Stomach (tissue), 9 donors: ENCODE results near the gene TUBGCP5. TPM values are rescaled to one million over a fixed set of nuclear protein-coding genes. Genes with fewer than 3 reads are reported as not detected.
A peak's percentile ranks its signal among the peaks of the same experiment; 100 is the strongest.
"Not testable (repeated sequence)": the region's sequence is repeated elsewhere in the genome, so short reads cannot be mapped to it uniquely, and the experiment has no call there.

Experiments
- DNase-seq, 2 donors: peaks; one replicate each; pipeline versions ENCODE4 v3.0.0 to v3.0.0-alpha.2; 2013 to 2019
- H3K27ac ChIP-seq, 5 donors: fragments of 200-600 bp in 4 of 5; sonication (generic) in 4 of 5; one replicate each; pipeline ENCODE4 v1.5.1; 2013 to 2019; ENCODE audit warnings: mild to moderate bottlenecking in 1 of 5, moderate library complexity in 1 of 5
- H3K27me3 ChIP-seq, 3 donors: fragments of 200-600 bp; sonication (generic); one replicate each; pipeline ENCODE4 v1.5.1; 2017 to 2019; ENCODE audit warnings: mixed run types in 1 of 3
- H3K36me3 ChIP-seq, 4 donors: fragments of 200-600 bp; sonication (generic); 1 replicate in 3 of 4; 2 replicates in 1 of 4; pipeline ENCODE4 v1.5.1; 2016 to 2019
- H3K4me1 ChIP-seq, 4 donors: fragments of 200-600 bp; sonication (generic); one replicate each; pipeline ENCODE4 v1.5.1; 2016 to 2019
- H3K4me3 ChIP-seq, 4 donors: fragments of 200-600 bp; sonication (generic) in 3 of 4; one replicate each; pipeline ENCODE4 v1.5.1; 2016 to 2019; ENCODE audit warnings: mild to moderate bottlenecking in 1 of 4
- H3K9me3 ChIP-seq, 4 donors: fragments of 200-600 bp; sonication (generic); one replicate each; pipeline ENCODE4 v1.5.1; 2016 to 2019
- EP300 ChIP-seq: sonication (generic); formaldehyde crosslinking; IDR thresholded peaks from one replicate; pipeline ENCODE4 v1.6.1; 2017; ENCODE audit warnings: antibody characterized with exemption
- POLR2A ChIP-seq, 4 donors: fragments of 450-650 bp; IDR thresholded peaks; one replicate each; pipeline ENCODE4 v1.6.1; 2016; ENCODE audit warnings: antibody characterized with exemption in 4 of 4, control low read depth in 2 of 4, mild to moderate bottlenecking in 1 of 4, moderate library complexity in 1 of 4
- POLR2AphosphoS5 ChIP-seq, 3 donors: sonication (generic); formaldehyde crosslinking; IDR thresholded peaks; one replicate each; pipeline ENCODE4 v1.6.1; 2016; ENCODE audit warnings: antibody characterized with exemption in 3 of 3
- WGBS, 5 donors: extraction: QIAGEN DNeasy Blood & Tissue Kit in 3 of 5; methylation state at CpG; one replicate each; pipeline versions ENCODE4 v1.1.5 to v1.1.7; 2013 to 2018; 5-methylcytosine and 5-hydroxymethylcytosine counted together
- intact Hi-C: fragments of 100-400 bp; cut with DNase I; formaldehyde crosslinking; loops from one replicate; pipeline ENCODE4 v1.15.1; 2023; ENCODE audit warnings: low total_unique reads
- polyA plus RNA-seq, 3 donors: library from polyadenylated mRNA; stranded (reverse); fragments of 200-250 nt; gene quantifications; one replicate each; pipeline ENCODE4 v1.2.3, GENCODE V29; 2013
- total RNA-seq, 5 donors: library from RNA; depleted of rRNA; stranded (reverse); fragments of >200 nt; gene quantifications; one replicate each; pipeline versions ENCODE4 v1.1.0 to v1.2.3, GENCODE V29; 2014 to 2016
- TF ChIP-seq, protein P1 (sequence below), 7 experiments: fragments of 450-650 bp in 4 of 7; fragments of 200-600 bp in 3 of 7; sonication (generic) in 3 of 7; IDR thresholded peaks; one replicate each; pipeline ENCODE4 v1.5.1; 2016 to 2019; ENCODE audit warnings: antibody characterized with exemption in 7 of 7, control low read depth in 2 of 7, mild to moderate bottlenecking in 1 of 7
- donor health status: healthy with polysubstance abuse.
- donor health status: Bipolar disorder and iron deficiency.
- donor health status: healthy.

The TUBGCP5 gene
- total and polyA plus RNA-seq, 8 donors: 4.1 to 44.2 (median 9.9) TPM

DNA sequence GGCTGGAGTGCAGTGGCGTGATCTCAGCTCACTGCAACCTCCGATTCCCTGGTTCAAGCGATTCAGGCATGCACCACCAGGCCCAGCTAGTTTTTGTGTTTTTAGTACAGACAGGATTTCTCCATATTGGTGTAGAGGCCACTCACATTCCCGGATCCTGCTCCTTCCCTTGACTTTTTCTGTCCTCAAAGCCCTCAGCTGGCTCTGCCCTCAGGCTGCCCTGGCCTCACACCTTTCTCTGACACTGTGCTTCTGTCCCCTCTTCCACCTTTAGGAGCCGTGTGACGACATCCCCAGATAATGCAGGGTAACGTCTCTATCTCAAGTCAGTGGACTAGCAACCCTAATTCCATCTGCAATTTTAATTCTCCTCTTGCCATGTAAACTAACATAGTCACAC is 50.6 kb downstream of the TUBGCP5 start:
- Histone ChIP-seq H3K9me3 (no peaks in the 10 kb centered on the region), H3K4me1 (peaks cover 0 to 12% (median 0%) of the 10 kb centered on the region in 4 donors), H3K4me3 (no peak overlapping the region), H3K27me3 (no peaks in the 10 kb centered on the region), H3K27ac (peak overlapping the region in 2 of 5 donors; percentile 17 to 22), H3K36me3 (peaks cover 0 to 14% (median 9%) of the 10 kb centered on the region in 4 donors)
- intact Hi-C loops: no loop called here
- no peak for DNase-seq
- TF ChIP-seq, protein P1, sequence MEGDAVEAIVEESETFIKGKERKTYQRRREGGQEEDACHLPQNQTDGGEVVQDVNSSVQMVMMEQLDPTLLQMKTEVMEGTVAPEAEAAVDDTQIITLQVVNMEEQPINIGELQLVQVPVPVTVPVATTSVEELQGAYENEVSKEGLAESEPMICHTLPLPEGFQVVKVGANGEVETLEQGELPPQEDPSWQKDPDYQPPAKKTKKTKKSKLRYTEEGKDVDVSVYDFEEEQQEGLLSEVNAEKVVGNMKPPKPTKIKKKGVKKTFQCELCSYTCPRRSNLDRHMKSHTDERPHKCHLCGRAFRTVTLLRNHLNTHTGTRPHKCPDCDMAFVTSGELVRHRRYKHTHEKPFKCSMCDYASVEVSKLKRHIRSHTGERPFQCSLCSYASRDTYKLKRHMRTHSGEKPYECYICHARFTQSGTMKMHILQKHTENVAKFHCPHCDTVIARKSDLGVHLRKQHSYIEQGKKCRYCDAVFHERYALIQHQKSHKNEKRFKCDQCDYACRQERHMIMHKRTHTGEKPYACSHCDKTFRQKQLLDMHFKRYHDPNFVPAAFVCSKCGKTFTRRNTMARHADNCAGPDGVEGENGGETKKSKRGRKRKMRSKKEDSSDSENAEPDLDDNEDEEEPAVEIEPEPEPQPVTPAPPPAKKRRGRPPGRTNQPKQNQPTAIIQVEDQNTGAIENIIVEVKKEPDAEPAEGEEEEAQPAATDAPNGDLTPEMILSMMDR (IDR thresholded peaks at IDR 0.05): no peak
- TF ChIP-seq POLR2A (IDR thresholded peaks at IDR 0.05) (no peak), POLR2AphosphoS5 (IDR thresholded peaks at IDR 0.05) (no peak), EP300 (no peak)
- WGBS, 5 donors: 79 to 92% (median 85%) methylated on average over 7 of the region's 7 CpGs

DNA sequence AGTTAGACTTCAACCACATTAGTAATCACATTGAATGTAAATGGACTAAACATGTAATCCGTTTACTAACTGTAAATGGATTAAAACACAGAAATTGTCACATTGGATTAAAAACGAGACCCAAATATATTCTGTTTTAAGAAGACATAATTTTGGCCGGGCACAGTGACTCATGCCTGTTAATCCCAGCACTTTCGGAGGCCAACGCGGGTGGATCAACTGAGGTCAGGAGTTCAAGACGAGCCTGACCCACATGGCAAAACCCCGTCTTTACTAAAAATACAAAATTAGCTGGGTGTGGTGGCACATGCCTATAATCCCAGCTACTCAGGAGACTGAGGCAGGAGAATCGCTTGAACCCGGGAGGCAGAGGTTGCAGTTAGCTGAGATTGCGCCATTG is 57.4 kb downstream of the TUBGCP5 start:
- H3K4me1 ChIP-seq: peaks cover 7 to 31% (median 22%) of the 10 kb centered on the region in 4 donors
- H3K27me3 ChIP-seq, H3K27ac ChIP-seq, H3K36me3 ChIP-seq, H3K9me3 ChIP-seq, intact Hi-C loops, DNase-seq, H3K4me3 ChIP-seq: not testable (repeated sequence)
- 79 to 86% (median 81%) methylated on average over 11 of the region's 11 CpGs for WGBS, 5 donors

DNA sequence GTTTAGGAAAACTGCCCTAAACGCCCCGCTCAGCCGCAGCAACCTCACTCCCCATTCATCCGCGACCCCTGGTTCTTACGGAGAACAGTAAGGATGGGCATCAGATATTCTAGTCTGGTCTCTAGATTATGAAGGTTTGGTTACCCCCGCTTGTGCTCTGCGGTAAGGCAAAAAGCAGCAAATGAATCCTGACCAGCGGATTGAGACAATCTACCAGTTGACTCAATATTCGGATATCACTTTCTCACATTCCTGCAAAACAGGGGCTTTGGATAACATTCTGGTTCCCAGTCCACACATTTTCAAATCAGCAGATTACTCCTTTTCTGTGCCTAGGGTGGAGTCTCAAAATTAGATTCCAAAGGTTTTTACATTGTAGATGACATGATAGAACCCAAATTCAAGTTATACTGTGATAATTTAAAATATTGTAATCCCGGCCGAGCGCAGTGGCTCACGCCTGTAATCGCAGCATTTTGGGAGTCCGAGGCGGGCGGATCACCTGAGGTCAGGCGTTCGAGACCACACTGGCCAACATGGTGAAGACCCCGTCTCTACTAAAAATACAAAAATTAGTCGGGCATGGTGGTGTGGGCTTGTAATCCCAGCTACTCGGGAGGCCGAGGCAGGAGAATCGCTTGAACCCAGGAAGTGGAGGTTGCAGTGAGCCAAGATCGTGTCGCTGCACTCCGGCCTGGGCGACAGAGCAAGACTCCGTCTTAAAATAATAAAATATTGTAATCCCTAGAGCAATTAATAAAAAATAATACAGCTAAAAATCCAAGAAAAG is 58.1 kb downstream of the TUBGCP5 start:
- TF ChIP-seq, protein P1 (IDR thresholded peaks at IDR 0.05): no peak
- no peak for TF ChIP-seq POLR2AphosphoS5 (IDR thresholded peaks at IDR 0.05)
- TF ChIP-seq EP300: no peak
- Histone ChIP-seq H3K27me3 (no peaks in the 10 kb centered on the region), H3K9me3 (no peaks in the 10 kb centered on the region), H3K27ac (peak overlapping the region; percentile 88 to 97 (median 93)), H3K4me1 (peaks cover 7 to 38% (median 25%) of the 10 kb centered on the region in 4 donors), H3K36me3 (no peaks in the 10 kb centered on the region), H3K4me3 (peak overlapping the region; percentile 61 to 94 (median 82))
- DNase-seq: no peak
- intact Hi-C loops: no loop called here
- 63 to 73% (median 66%) methylated on average over 29 to 30 of the region's 30 CpGs for WGBS, 5 donors

DNA sequence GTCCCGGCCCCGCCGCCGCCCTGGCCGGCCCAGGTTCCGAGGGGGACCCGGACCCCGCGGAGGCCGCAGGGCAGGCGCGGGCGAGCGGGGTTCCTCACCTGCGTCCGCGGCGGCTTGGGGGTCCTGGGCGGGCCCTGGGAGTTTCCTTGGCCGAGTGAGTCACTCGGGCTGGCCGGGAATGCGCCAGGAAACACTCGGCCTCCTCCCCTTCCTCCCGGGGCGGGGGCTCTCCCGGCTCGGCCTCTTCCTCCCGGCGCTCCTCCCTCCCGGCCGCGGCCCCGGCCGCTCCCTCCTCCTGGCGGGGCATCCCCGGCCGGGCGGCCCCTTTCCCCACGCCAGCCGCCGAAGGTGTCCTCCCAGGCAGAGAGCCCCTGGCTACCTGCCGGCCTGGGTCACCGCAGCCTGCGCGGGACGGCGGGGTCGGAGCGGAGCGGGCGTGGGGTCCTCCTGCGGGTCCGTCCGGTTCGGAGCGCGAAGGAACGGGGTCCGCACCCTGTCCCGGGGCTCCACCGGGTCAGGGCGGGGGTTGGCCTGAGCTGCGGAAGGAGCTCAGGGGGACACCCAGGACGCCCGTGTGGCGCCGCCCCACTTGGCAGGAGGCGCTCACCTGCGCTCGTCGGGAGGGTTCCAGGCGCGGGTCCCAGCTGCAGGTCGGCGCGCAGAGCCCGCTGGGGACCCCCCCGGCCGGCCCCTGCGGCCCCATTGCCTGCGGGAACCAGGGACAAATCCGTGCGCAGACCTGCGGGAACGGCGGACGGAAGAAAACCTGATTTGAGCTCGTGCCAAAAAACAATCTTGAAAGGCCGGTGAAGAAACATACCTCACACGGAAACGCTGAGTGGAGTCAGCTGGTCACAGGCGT is 58.9 kb downstream of the TUBGCP5 start, which contains the start of gene CYFIP1:
Gene CYFIP1, minus strand, starts transcription at position 180 of the 862 bp plus-strand sequence. CDS start 33,083 bp downstream, outside the sequence.
- 1% methylated on average over 35 to 92 of the region's 93 CpGs for WGBS, 5 donors
- DNase-seq: peak; percentile 87 to 96
- H3K36me3 ChIP-seq: no peaks in the 10 kb centered on the region
- H3K9me3 ChIP-seq: no peaks in the 10 kb centered on the region
- peak in 2 of 3 donors; percentile 40 to 83 for TF ChIP-seq POLR2AphosphoS5 (IDR thresholded peaks at IDR 0.05)
- no peak for TF ChIP-seq EP300
- TF ChIP-seq POLR2A (IDR thresholded peaks at IDR 0.05): no peak
- peak within 1 kb of the TSS; percentile 61 to 94 (median 82) for H3K4me3 ChIP-seq
- peak within 1 kb of the TSS; percentile 88 to 97 (median 93) for H3K27ac ChIP-seq
- intact Hi-C loops: no loop called here
- H3K27me3 ChIP-seq: no peaks in the 10 kb centered on the region
- peaks cover 7 to 40% (median 25%) of the 10 kb centered on the region in 4 donors for H3K4me1 ChIP-seq
